GM18511 (cell line): ENCODE data around the gene CSNK1G2.
A peak's percentile ranks its signal among the peaks of the same experiment; 100 is the strongest.

ENCODE experiments used
- ATAC-seq: cut with Tn5 transposase; IDR thresholded peaks from one replicate; pipeline ENCODE4 v1.9.1; 2021; ENCODE audit warnings: mild to moderate bottlenecking, moderate library complexity; ENCODE audit not compliant: unreplicated experiment

The CSNK1G2 gene

GRCh38 chr19:1917926-1918325 lies 23.0 kb upstream of the CSNK1G2 start:
- ATAC-seq = no peak

- no peak for ATAC-seq
Measured at GRCh38 chr19:1918975-1919374, 22.0 kb upstream of the CSNK1G2 start.

DNA sequence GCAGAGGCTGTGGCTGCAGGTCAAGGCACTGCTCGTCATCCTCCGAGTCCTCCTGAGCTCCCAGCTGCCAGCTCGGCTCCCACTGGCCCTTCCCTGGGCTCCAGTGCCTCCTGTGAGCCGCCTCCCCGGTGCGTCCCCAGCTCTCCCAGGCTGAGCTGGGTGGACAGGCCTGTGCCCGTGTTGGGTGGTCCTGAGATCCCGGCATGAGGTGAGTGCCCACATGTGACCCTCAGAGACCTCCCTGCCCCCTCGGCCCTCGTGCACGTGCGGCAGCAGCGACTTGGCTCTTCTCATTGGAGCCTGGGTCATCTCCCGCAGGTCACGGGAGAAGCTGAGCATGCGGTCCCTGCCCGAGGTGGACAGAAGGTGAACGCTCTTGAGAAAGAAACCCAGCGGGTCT lies 20.3 kb upstream of the CSNK1G2 start:
- ATAC-seq = no peak

DNA sequence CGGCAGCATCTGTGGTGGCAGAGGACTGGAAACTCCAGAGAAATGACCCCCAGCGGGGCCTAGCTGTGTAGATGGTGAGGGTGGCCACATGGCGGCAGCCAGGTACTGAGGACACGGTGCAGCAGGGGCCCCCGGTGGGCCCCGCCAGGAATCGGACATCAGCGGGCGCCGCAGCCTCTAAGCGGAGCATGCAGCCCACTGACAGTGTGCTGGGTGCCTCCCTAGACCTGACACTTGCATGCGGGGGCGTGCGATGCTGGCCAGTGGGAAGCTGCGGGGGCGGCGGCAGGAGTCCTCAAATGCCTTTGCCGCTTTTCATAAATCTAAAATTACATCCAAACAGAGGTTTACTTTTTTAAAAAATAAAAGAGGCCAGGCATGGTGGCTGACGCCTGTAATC lies 19.6 kb upstream of the CSNK1G2 start:
- ATAC-seq = no peak

DNA sequence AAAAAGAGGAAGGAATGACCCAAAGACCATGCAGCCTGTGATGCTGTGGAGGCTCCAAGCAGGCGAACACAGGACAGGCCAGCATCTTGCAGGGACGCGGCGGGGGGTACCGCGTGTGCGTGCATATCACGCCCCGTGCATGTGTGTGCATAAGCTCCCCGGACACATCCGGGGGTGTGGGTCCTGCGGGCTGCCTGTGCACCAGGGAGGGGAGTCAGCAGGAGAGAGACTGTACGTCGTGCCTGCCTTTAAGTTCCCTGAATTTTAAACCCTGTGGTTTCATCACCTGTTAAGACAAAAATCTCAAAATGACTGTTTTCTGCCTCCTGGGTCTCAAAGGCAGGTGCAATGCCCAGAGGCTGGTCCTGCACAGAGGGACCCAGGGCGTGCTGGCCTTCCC lies 19.1 kb upstream of the CSNK1G2 start:
- ATAC-seq = no peak

DNA sequence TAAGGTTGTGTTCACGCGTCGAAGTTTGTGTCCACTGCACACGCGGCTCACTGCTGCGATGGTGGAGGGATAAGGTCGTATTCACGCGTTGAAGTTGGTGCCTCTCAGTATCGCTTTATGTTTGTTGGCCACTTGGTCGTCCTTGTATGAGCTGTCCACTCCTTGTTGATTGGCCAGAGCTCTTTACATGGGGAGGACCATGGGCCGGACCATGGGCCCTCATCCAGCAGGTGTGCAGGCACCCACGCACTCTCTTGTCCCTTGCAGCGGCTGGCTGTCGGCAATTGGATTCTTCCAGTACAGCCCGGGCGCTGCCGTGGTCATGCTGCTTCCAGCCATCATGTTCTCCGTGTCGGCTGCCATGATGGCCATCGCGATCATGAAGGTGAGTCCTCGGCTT lies 18.2 kb upstream of the CSNK1G2 start:
- ATAC-seq = no peak

- ATAC-seq = no peak
Measured at GRCh38 chr19:1923319-1923718, 17.7 kb upstream of the CSNK1G2 start.

- ATAC-seq = no peak
Measured at GRCh38 chr19:1924320-1924961, 16.5 kb upstream of the CSNK1G2 start.

DNA sequence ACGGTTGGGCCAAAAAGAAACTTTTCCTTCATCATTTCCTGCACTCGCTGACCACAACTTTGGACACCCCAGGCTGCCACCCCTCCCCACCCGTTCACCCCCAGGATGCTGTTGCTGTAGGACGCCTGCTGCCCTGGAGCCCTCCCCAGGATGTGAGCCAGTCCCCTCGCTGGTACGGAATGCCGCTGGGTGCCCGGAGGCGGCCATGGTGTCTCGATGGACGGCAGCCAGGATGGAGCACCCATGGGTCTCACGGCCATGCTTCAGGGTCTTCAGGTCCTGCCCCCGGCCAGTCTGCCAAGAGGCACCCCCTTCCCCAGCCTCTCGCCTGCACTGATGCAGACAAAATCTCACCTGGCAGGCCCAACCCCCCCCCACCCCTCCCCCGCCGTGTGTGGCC lies 15.4 kb upstream of the CSNK1G2 start:
- no peak for ATAC-seq

DNA sequence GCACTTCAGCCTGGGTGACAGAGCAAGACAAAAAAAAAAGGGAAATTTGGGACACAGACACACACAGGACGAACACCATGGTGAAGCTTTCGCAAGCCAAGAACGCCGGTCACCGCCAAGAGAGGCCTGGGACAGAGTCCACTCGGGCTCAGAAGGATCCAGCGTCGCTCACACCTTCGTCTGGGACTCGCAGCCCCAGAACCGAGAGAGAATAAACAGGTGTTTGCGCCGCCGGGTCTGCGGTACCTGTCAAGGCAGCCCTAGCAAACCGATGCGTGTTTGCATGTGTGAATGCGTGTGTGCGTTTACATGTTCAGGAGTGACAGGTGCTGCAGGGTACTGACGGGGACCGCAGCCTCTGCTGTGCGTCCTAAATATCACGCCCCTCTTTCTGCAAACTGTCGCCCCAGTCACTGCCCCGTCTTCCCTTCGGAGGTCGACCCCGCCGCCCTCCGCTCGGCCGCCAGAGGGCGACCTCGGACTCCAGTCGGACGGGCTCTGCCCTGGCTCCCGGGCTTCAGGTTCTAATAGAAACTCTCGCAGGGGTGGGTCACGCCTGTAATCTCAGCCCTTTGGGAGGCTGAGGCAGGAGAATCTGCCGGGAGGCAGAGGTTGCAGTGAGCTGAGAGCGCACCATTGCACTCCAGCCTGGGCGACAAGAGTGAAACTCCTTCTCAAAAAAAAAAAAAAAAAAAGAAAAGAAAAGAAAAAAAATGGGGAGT lies 11.8 kb upstream of the CSNK1G2 start:
- no peak for ATAC-seq

DNA sequence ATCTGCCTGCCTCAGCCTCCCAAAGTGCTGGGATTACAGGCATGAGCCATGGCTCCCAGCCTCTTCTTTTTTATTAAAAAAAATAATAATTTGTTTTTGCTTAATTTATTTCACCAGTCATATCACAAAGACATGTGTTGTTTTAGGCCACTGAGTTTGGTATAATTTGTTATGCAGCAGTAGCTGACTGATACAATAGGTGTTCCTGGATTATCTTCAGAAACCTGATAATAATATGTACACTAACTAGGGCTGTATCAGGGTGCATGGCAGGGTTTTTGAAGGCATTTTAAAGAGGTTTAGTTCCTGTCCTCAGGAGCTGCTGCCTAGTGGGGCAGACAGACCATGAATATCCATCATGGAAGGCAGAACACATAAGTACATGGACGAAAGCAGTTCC lies 9.5 kb upstream of the CSNK1G2 start:
- ATAC-seq = no peak

DNA sequence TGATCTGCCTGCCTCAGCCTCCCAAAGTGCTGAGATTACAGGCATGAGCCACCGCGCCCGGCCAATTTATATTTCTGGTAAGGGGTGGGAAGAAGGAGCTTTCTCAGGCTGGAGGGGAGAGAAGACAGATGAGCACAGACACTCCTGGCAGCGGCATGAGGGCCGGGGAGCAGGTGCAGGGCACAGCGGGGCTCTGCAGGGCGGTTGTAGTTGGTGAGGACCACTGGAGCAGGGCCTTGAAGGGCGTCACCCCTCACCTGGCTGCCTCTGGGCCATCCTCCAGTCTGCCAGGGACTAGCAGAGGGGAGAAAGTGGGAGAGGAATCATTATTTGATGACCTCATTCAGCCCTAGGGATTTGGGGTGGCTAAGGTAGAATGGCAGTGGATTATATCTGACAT lies 8.6 kb upstream of the CSNK1G2 start:
- ATAC-seq = no peak

- no peak for ATAC-seq
Measured at GRCh38 chr19:1933244-1933643, 7.7 kb upstream of the CSNK1G2 start.

DNA sequence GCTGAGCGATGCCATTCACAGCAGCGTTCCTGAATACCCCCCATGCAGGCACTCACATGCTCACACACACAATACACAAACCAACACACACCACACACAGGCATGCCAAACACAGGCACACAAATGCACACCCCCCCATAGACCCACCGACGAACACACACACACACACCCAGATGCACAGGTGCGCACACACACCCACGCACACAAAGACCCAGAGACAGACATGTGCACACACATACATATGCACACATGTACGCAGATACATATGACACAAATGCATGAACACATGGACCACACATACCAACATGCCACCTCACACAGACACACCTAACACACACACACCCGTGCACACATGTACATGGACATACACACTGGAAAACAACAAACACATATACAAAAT lies 7.0 kb upstream of the CSNK1G2 start:
- no peak for ATAC-seq

DNA sequence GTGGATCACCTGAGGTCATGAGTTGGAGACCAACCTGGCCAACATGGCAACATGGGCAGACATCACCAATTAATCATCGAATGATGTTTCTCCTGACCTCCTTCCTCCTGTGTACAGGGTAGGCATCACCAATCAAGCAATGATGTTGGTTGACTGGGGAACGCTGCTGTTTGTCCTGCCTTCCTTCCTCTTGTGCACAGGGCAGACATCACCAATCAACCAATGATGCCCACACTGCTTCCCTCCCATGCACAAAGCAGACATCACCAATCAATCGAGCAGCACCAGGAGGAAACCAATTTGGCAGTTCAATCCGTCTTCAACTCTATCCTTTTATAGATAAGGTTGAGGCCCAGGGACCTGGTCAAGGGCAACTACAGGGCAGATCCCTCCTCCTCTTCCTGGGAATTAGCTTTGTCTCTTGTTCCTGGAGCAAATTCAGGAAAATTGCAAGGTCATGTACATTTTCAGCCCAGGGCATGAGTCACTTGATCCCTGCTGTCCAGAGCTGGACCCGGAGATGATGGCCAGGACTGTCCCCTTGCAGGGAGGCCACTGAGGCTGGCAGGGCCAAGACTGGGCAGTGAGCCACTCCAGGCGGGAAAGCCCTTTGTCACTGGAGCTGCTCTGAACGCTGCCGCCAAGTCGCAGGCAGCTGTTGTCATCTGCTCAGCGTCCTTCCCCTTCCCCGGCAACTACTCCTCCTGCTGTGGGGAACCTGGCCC lies 5.3 kb upstream of the CSNK1G2 start:
- ATAC-seq = no peak

DNA sequence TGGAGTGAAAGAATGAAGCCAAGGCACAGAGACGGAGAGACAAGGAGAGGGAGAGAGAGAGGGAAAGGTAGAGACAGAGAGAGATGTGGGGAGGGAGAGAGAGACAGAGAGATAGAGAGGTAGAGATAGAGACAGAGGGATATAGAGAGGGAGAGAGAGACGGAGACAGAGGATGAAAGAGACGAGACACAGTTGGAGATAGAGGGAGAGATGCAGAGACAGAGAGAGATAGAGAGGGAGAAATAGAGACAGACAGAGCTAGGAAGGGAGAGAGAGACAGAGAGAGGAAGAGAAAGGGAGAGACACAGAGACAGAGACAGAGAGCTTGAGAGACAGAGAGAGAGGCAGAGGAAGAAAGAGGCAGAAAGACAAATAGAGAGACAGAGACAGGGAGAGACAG lies 4.5 kb upstream of the CSNK1G2 start:
- ATAC-seq = no peak

DNA sequence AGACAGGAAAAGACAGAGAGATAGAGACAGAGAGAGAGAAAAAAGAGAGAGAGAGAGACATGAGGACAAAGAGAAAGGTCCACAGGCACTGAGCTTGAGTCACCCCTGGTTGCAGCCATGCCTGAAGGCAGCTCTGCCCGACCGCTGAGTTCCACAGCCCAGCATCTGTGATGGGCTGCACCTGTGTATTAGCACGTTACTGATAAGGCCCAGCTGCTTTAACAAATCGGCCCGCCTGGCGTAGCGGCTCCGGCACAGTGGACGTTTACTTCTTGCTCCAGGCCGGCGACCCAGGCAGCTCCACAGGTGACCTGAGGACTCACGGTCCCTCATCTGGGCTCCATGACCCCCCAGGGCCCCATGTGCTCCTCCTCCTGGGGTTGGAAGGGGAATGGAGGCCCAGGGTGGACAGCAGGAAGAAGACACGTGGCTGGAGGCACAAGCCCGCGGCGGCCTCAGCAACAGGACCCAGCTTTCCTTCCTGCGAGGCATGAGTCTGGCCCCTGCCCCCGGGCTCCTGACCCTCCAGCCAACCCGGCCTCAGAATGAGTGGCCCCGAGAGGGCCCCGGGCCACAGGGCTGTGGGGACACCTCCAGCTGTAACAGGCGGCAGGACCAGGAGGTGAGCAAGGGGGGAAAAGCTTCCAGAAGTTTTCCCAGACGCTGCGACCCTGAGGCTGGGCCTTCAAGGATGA lies 3.9 kb upstream of the CSNK1G2 start:
- ATAC-seq = no peak

DNA sequence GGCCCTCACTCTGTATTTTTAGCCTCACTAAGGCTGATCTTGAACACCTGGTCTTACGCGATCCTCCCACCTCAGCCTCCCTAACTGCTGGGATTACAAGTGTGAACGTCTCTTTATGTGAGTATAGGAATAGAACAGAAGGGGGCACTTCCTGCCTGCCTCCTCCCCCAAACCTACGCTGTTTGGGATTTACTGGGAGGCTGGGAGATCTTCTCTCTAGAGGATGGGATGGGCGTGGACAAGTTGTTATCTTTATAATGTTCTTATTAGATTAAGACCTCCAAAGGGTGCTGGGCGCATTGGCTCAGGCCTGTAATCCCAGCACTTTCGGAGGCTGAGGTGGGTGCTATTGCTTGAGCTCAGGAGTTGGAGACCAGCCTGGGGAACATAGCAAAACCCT lies 2.9 kb upstream of the CSNK1G2 start:
- ATAC-seq = no peak

GRCh38 chr19:1942078-1942933 lies 1.3 kb downstream of the CSNK1G2 start:
- peak; percentile 44 for ATAC-seq

GRCh38 chr19:1942934-1943555 lies 2.1 kb downstream of the CSNK1G2 start:
- no peak for ATAC-seq
